Neural crest cell (in vitro differentiated cells): ENCODE measurements around the gene AQP10. TPM values are rescaled to one million over a fixed set of nuclear protein-coding genes. Genes with fewer than 3 reads are reported as not detected.

Experiments used
- total RNA-seq: library from RNA; stranded (reverse); gene quantifications from 2 replicates; pipeline ENCODE4 v1.2.1, GENCODE V29; 2021

AQP10 gene
- total RNA-seq, 1 donor from 2014 or later = not detected

Other genes with a start within 250 kb of the AQP10 start
- 0.05 TPM in 1 of 2 replicates, not detected in the other for gene NUP210L, start 166.0 kb upstream of the AQP10 start, total RNA-seq
- 364 and 373 TPM in 2 replicates for gene TPM3, start 129.0 kb upstream of the AQP10 start, total RNA-seq
- not detected in 2 replicates for gene CFAP141, start 114.8 kb upstream of the AQP10 start, total RNA-seq
- 256 and 258 TPM in 2 replicates for gene UBAP2L, start 100.1 kb upstream of the AQP10 start, total RNA-seq
- gene HAX1, start 48.5 kb upstream of the AQP10 start, total RNA-seq = 63.4 and 63.7 TPM in 2 replicates
- gene ATP8B2, start 4.4 kb downstream of the AQP10 start, total RNA-seq = 44.2 and 48.0 TPM in 2 replicates
- 0.07 and 0.09 TPM in 2 replicates for gene IL6R, start 84.2 kb downstream of the AQP10 start, total RNA-seq
- not detected in 2 replicates for gene TDRD10, start 181.1 kb downstream of the AQP10 start, total RNA-seq
- gene SHE, start 181.3 kb downstream of the AQP10 start, total RNA-seq = 0.11 and 0.19 TPM in 2 replicates
- 89.9 and 94.3 TPM in 2 replicates for gene UBE2Q1, start 237.6 kb downstream of the AQP10 start, total RNA-seq
- 8.7 and 10.6 TPM in 2 replicates for gene CHRNB2, start 246.7 kb downstream of the AQP10 start, total RNA-seq